GM21529 (cell line): Measurements from ENCODE around the gene ATP13A3.

Experiments used
- ATAC-seq: cut with Tn5 transposase; IDR thresholded peaks from one replicate; pipeline ENCODE4 v1.9.1; 2021; ENCODE audit not compliant: unreplicated experiment

Gene ATP13A3

DNA sequence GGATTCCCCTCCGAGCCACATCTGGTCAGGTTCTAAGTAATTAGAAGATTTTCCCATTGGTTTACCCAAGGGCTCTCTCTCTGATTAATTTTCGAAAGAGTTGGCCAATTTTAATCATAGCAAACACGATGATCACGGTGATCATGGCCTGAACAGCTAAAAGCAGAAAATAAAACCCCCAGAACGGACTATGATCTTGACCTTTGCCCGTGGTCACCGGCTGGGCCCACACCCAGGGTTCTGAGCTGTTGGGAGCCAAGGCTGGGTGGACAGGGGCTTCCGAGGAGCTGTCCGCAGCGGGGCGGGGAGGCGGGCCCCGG lies 90.3 kb downstream of the ATP13A3 start:
- no peak for ATAC-seq

DNA sequence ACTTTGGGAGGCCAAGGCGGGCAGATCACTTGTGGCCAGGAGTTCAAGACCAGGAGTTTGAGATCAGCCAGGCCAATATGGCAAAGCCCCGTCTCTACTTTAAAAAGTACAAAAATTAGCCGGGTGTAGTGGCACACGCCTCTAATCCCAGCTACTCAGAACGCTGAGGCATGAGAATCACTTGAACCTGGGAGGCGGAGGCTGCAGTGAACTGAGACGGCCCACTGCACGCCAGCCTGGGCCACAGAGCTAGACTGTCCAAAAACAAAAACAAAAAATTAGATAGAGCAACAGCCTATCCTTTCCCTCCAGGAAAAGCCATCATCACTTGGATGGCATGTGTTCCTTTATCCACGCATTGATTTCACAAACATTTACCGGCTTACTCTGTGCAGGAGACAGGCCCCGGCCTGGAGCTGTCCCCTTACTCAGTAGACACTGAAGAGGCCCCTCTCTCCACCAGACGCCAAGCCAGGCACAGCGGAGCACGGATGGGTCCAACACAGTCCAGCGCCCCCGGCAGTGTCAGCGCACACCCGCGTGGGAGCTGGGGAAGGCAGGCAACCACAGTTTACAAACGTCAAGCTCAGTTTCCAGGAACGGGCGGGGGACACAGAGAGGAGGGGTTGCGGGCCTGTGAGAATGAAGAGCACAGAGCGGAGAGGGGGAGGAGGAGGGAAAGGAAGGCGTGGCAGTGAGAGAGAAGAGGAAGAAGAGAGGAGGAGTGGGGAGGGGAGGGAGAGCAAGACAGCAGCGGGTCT lies 90.8 kb downstream of the ATP13A3 start:
- ATAC-seq = no peak

DNA sequence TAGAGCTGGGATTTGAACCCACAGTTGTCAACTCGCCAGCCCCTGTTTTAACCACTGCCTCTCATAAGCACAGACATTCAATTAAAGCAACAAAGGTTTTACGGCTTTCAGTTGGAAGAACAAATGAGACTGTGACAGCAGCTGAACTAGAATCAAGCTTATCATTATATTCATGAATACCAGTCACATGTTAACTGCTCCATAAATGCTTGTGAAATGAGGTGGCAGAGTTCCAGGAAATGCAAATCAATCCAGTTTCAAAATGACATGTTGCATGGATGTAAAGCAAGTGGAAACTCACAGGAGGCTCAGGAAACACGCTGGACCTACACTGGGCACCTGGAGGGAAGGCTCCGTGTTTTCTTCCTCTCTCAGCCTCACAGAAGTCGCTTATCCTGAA lies 91.6 kb downstream of the ATP13A3 start:
- ATAC-seq = no peak

DNA sequence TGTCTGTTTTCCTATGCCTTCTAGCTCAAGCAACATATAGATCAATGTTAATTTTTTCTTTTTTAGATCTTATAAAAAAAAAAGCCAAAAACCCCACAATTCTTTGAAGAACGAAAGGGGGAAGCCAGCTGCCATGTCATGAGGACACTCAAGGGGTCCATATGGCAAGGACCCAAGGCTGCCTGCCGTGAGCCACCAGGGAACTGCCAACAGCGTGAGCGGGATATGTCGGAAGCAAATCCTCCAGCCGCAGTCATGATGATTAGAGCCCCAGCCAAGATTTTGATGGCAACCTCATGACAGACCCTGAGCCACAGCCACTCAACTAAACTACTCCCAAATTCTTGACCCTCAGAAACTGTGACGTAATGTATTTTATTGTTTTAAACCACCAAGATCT lies 94.2 kb downstream of the ATP13A3 start:
- no peak for ATAC-seq

DNA sequence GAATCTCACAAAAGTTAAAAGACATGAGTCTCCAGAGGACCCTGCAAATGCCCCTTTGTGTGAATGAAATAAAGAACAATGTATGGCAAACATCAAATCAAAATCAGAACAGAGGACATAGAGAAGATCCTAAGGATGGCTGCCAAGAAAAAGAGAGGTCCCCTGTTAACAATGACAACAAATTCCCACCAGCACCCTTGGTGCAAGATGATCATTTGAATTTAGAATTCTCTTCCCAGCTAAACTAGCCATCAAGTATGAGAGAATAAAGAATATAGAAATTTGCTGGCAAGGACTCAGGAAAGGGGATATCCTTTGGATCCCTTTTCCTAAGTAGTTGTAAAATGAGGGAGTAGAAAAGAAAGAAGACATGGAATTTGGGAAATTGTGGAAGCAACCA lies 96.0 kb downstream of the ATP13A3 start:
- ATAC-seq = no peak

DNA sequence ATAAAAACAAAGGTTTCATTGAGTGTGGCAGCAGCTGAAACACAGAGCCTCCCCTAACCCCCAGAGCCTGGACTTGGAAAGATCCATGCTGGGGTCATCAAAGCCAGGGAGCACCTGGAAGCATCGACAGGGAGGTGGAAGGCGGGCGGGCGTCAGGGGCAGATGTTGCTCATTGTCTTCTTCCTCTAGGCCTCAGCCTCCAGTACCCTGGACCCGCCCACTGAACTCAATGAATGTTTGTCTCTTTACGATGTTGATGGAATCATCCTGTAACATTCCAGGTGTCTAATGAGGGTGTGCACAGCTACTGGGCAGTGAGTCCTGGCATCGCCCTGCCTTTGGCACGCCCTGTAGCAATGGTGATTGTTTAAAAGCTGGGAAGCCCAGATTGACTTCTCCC lies 97.5 kb downstream of the ATP13A3 start:
- no peak for ATAC-seq

DNA sequence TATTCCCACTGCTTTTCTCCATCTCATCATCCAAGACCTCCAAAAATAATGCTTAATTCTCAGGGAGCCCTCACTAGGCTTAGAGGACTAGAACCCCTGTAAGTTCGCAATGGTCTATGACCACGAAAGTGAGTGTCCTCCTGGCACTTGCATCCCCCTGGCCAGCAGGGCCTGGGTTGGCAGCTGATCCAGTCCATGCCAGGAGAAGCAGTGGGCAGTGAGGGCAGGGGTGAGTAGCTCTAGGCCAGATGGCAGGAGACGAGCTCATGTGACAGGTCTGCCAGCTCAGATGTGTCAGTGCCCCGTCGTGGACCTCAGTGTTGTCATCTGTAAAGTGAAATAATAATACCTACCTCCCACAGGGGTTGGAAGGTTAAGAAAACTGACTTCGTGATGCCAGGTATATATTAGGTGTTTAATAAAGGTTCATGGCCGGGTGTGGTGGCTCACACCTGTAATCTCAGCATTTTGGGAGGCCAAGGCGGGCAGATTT lies 98.8 kb downstream of the ATP13A3 start:
- ATAC-seq = no peak

DNA sequence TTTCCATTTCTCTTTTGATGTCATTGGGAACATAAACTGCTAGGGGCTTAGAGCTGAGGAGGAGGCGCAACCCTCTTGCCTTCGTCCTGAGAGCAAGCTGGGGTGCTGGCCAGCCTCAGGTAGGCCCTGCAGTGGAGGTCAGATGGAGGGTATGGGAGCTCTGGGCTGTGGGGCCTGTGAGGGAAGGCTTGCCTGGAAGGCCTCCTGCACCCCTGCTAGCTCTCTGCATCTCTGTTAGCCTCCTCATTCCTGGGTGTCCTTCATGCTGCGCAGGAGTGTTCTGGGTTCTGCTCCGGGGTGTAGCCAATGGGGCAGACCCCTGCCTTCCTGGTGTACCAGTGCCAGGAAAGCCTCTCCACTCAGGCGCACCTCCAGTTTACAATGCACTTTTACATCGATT lies 99.5 kb downstream of the ATP13A3 start:
- no peak for ATAC-seq

DNA sequence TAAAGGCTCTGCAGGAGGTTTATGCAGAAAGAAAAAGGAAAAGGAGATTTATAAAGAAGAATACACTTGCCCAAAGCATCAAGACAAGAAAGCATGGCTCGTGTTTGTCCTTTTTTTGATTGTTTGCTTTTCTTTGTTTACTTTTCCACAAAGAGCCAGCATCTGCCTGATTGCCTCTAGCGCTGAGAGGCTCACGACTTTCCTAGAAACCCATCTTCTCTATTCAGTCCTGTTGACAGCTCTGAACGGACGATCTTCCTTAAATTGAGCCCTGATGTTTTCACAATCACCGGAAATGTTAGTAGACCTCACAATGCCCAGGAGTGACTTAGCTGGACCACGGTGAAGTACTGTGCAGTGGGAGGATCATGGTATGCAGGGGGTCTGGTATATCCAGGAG lies 100.2 kb downstream of the ATP13A3 start:
- ATAC-seq = no peak

DNA sequence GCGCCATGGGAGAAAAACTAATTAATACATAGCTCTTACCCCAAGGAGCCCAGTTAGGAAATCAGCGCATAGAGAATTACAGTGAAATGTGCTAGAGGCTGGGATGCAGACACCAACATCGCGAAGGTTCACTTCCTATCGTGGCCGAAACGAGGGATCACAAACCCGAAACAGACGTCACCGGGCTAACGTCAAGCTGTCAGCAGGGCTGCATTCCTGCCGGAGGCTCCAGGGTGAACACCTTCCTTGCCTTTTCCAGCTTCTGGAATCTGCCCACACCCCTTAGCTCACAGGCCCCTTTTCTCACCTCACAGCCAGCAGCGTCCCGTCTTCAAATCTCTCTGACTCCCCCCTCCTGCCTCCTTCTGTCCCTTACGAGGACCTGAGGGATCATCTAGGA lies 100.7 kb downstream of the ATP13A3 start:
- ATAC-seq = no peak

DNA sequence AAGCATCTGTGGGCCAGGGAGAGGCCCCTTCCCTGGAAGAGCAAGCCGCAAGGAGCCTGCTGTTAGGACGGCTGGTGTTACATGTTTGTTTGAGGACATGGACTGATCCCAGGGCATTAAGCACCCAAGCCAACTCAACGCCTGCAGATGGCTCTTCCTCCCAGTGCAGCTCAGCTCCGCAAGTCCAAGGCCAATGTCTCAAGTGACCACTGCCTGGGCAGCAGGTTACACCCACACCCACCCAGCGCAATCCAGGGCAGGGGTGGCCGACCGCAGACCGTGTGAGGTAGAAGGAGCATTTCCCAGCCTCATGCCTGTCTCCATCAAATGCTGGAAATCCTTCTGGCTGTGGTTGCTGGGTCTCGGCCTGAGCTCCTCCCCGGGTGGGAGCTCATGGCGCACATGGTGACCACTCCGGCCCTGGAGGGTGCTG lies 102.2 kb downstream of the ATP13A3 start:
- no peak for ATAC-seq

DNA sequence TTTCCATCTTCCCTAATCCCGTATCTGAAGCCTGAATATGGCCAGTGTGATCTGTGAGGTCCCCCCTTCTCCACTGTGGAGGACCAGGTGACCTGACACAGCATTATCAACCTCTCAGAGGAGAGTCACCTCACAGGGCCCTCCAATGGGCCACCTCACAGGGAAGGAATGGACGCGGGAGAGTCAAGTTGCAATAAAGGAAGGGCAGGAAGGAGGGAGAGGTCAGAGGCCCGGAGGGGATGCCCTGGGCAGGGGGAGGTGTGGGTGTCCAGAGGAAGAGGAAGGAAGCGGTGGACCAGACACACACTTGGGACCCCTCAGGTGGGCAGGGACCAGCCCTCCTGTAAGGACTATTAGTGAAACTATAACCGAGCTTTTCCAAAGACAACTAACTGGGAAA lies 102.6 kb downstream of the ATP13A3 start:
- no peak for ATAC-seq

DNA sequence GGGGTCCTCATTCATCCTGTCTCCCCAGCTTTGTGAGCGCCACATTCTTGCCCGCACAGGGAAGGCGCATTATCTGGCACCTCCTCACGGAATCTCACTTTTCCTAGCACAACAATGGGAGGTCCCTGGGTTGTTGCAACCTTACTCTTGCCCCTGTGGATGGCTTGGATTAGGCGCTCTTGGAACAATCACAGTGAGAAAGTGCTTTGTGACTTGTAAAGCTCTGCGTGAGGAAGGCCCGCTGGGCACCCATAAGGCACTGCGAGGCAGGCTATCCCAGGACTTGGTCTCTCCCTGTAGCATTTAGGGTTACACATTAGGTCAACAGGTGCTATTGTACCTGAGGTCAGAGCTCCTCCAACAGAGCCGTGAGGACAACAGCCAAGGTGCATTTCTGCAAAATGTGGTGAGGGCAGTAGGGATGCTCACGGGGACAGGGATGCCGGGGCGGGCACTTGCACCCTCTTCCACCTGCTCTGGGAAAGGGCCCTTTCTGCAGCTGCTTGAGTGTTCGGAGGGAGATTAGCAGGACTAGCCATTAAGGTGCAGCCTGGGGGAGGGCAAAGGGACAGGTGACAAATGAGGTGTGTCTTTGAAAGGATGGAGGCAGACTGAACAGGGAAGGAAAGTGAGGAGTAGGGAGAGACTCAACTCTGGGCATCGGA lies 103.4 kb downstream of the ATP13A3 start:
- no peak for ATAC-seq

DNA sequence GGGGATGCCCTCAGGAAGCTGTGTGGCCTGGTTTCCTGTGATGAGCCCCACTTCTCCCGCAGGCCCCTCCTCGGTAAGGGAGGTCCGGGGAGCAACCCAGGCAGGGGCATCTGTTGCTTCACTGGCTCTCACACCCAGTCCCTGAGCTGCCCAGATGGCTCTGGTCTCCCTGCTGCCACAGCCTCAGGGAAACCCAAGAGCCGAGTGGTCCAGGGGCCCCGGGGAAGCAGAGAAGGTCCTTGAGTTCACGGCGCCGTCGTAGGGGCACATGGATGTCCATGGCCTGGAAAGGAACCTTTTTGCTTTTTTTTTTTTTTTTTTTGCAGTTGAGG lies 103.9 kb downstream of the ATP13A3 start:
- no peak for ATAC-seq

DNA sequence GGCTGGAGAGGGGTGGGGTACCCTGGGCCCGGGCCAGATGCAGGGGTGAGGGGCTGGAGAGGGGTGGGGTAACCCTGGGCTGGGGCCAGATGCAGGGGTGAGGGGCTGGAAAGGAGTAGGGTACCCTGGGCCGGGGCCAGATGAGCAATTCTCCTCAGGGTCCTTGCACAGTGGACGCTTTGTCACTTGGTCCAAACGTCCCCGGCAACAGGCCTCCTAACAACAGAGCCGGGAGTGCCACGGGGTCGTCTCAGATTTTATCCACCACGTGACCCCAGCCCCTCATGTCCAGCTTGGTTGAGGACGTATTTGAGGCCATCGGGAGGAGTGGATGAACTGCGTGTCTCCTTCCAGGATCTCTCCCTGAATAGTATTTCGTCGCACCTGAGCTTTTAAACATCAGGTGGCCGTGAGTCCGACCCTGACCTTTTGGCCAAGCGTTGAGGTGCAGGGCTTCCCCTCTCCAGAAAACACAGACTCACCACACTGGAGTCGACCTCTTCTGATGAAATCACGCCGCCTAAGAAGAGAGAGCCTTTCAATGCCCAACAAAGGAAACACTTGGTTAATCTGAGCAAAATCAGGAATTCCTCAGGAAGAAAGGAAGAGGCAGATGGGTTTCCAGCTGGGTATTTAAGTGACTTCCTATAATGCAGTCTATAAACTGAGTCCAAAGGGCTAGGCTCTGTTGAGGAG lies 104.5 kb downstream of the ATP13A3 start:
- ATAC-seq = no peak

DNA sequence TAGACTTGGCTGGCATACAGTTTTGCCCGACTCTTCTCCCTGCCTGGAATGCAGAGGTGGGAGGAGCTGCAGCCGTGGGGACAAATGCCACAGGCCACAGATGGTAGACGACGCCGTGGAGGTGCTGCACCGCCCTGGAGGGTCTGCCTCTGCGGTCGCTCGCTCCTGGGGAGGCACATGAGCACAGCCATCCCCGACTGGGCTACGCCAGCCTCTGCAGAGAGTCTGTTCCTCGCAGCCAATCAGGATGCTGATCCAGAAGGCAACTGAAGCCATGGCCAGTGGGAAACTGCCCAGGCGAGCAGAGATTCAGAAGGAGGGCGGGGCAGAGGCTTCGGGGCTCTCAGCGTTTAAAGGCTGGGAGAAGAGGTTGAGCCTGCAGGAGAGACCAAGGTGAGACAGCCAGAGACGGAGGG lies 105.3 kb downstream of the ATP13A3 start:
- ATAC-seq = no peak

DNA sequence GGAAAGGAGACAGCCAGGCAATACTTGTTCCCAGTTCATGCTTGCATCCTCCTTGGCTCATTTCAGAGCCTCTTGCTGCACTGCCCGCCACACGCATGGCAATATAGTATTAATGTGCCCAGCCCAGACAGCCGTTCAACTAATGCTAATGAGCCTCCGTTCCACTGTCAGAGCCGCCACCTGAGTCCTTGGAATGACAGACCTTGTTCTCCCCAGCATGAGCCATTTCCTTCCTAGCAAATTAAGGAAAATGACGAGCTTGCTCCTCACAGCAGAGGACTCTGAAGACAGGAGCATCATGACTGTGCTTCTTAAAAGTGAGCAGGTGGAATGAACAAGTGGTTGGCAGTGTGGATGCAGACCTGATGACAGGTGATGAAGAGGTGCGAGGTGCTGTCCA lies 106.5 kb downstream of the ATP13A3 start:
- no peak for ATAC-seq

DNA sequence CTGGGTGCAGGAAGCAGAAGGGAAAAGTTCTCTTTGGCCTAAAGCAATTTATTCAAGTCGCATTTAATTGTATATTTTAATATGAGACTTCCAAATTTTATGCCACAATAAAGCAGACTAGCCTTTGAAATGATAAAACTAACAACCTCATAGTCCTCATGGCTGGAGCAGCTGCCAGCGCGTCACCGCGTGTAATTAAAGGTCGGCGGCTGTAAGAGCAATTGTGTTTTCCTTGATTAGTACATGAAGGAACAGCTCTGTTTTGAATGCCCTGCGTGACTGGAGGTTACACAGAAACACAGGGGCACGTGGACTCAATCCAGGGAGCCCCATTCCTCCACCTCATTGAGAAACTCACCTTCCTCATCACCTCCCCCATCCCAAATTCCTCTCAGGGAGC lies 107.2 kb downstream of the ATP13A3 start:
- ATAC-seq = no peak

DNA sequence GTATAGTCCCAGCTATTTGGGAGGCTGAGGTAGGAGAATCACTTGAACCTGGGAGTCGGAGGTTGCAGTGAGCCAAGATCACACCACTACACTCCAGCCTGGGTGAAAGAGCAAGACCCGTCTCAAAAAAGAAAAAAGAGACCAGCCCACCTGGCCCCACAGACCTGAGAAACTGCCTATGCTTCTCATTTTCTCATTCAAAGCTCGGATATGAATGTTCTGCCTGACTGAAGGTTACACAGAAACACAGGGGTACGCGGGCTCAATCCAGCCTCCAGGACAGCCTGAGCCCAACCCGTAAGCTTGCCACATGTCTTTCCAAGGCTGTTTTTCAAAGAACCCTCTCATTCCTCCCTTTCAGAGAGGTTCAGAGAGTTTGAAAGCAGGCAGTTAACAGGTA lies 107.6 kb downstream of the ATP13A3 start:
- no peak for ATAC-seq

DNA sequence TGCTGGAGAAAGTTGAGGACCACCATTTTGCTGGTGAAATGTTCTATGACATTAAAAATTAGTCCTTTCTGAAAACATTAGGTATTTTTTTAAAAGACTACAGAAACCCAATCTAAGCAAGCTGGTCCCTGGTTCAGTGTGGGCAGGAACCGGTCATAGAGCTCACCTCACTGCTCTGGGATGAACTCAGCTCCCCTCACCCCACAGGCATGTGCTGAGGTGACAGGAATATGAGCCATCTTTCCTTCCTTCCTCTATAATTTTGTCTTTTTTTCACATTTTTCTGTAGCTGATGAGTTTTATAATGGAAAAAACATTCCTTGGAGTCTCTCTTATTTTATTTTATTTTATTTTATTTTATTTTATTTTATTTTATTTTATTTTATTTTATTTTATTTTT lies 109.1 kb downstream of the ATP13A3 start:
- ATAC-seq = no peak

DNA sequence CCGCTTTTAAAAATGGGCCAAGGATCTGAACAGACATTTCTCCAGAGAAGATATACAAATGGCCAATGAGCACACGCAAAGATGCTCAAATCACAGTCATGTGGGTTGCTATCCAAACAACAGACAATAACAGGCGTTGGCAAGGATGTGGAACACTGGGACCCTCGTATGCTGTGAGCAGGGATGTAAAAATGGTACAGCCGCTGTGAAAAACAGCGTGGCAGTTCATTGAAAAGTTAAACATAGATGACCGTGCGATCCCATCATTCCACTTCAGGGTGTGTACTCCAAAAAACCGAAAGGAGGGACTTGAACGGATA lies 110.6 kb downstream of the ATP13A3 start:
- ATAC-seq = no peak

DNA sequence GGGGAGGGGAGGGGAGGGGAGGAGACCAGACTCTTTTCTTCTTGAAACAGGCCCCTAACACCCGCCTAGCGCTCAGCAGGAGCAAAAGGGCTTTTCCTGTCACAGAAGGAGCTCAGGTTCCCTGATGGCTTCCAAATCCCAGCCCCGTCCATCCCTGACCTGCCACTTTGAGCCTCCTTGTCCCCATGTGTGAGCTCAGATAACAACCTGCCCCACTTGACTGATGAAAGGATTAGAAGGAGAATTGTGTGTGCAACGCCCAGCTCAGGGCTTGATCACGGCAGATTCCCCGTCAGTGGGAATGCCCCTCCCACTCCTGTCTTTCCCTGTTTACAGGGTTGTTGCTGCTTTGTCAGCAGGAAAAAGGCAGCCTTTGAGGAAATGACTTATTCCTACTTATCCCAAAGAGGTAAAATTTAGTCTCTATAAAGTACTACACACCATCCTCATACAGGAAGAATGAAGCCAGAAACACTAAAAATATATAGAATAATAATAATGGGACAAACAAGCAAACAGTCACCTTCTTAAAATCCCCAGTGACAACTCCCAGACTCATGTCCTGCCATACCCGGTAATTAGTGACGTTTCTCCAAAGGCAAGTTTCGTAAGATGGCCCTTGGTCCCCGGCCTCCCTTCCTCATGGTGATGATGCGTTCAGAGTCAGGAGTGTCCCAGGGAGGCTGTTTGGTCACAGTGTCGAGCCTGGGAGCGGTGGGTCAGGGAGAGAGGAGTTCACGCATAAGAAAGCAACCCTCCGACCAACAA lies 111.1 kb downstream of the ATP13A3 start:
- ATAC-seq = no peak
